Activated CD8-positive, alpha-beta memory T cell treated with anti-CD3 and anti-CD28 coated beads for 36 hours (primary cell): ENCODE measurements around the gene DOP1B. TPM values are rescaled to one million over a fixed set of nuclear protein-coding genes. Genes with fewer than 3 reads are reported as not detected.
"Not testable (repeated sequence)": the region's sequence is repeated elsewhere in the genome, so short reads cannot be mapped to it uniquely, and the experiment has no call there.

ENCODE experiments used
- CTCF ChIA-PET: fragments of 350-600 bp; sonication (Branson Sonifier 250); formaldehyde crosslinking; loops from one replicate; lab custom pipeline; 2021; ENCODE audit warnings: antibody characterized with exemption; lab: Charles Lee
- POLR2A ChIA-PET: fragments of 350-600 bp; sonication (Branson Sonifier 250); formaldehyde crosslinking; loops from one replicate; lab custom pipeline; 2021; ENCODE audit warnings: antibody characterized with exemption; lab: Charles Lee
- total RNA-seq, 2 experiments: library from RNA; stranded (reverse); gene quantifications; one replicate each; pipeline ENCODE4 v1.2.3, GENCODE V29; 2021

DOP1B gene
- total RNA-seq, 2 experiments from 2014 or later: 13.6 to 16.4 TPM

DNA sequence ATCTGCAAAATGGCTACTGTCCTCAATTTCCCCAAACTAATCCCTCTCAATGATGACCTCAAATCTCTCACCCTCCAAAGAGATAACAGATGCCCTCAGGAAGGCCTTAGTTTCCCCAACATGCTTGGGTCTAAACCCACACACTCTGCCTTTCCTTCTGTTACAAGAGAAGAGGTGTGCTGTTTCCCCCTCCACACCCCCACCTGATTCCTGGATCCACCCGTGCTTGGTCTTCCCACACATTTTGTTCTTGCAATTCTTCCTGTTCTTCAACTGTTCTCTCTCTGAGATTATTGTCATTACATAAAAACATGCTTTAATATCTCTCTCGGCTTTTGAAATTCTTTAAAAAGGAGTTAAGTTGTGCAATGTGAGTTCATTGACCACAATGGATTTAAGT lies 27.4 kb upstream of the DOP1B start:
- POLR2A ChIA-PET: no interaction called here
- CTCF ChIA-PET: interaction anchor here (1.0 kb wide), 1 partner anchor 13 kb away, joined by 3 read pairs; no protein-coding TSS in a partner anchor

DNA sequence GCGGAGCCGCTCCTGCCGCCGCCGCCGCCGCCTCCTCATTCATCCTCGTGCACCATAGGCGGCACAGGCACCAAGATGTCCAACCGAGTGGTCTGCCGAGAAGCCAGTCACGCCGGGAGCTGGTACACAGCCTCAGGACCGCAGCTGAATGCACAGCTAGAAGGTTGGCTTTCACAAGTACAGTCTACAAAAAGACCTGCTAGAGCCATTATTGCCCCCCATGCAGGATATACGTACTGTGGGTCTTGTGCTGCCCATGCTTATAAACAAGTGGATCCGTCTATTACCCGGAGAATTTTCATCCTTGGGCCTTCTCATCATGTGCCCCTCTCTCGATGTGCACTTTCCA lies 26.2 kb upstream of the DOP1B start:
- CTCF ChIA-PET, POLR2A ChIA-PET: not testable (repeated sequence)

DNA sequence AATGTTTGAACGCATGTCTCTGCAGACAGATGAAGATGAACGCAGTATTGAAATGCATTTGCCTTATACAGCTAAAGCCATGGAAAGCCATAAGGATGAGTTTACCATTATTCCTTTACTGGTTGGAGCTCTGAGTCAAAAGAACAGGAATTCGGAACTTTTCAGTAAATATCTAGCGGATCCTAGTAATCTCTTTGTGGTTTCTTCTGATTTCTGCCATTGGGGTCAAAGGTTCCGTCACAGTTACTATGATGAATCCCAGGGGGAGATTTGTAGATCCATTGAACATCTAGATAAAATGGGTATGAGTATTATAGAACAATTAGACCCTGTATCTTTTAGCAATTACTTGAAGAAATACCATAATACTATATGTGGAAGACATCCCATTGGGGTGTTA lies 25.8 kb upstream of the DOP1B start:
- POLR2A ChIA-PET: not testable (repeated sequence)

DNA sequence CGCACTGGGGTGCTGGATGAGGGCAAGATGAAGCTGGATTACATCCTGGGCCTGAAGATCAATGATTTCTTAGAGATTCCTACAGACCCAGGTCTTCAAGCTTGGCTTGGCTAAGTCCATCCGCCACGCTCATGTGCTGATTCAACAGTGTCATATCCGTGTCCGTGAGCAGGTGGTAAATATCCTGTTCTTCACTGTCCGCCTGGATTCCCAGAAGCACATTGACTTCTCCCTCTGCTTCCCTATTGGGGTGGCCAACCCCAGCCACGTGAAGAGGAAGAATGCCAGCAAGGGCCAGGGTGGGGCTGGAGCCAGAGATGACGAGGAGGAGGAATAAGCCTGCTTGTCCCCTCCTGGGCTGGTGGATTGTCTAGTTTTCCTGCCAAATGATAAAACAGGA lies 23.9 kb upstream of the DOP1B start:
- ChIA-PET CTCF (no interaction called here), POLR2A (no interaction called here)

More for the DNA sequence above, 25.8 kb upstream of the DOP1B start:
- CTCF ChIA-PET: not testable (repeated sequence)

DNA sequence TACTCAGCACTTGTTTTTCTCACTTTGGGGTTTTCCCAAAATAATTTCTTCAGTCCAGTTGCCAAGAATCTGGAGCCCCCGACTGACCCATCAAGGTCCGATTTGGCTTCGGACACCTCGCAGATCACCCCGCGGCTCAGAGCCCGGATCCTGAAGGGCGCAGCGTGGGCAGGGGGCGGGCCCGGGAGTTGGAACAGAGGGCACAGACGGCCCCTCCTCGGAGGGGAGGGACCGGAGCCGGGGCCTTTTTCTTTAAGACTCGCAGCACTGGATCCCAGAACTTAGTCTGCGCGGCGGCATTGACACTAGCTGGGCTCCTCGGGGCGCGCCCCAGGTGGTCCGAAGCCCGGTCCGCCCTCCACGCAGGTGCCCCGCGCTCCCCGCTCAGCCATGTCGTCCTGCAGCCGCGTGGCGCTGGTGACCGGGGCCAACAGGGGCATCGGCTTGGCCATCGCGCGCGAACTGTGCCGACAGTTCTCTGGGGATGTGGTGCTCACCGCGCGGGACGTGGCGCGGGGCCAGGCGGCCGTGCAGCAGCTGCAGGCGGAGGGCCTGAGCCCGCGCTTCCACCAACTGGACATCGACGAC lies 21.7 kb upstream of the DOP1B start, which contains the start of gene CBR3:
CBR3 (plus strand) TSS at position 277 of the 588 bp plus-strand sequence; CDS start at position 391, 114 bp downstream.
- ChIA-PET CTCF (interaction anchor here (1.2 to 1.5 kb wide), 2 partner anchors 9 to 196 kb away, joined by 4 to 6 read pairs; no protein-coding TSS in a partner anchor), POLR2A (interaction anchor here (1.4 kb wide), 1 partner anchor 15 kb away, joined by 4 read pairs; no protein-coding TSS in a partner anchor)

DNA sequence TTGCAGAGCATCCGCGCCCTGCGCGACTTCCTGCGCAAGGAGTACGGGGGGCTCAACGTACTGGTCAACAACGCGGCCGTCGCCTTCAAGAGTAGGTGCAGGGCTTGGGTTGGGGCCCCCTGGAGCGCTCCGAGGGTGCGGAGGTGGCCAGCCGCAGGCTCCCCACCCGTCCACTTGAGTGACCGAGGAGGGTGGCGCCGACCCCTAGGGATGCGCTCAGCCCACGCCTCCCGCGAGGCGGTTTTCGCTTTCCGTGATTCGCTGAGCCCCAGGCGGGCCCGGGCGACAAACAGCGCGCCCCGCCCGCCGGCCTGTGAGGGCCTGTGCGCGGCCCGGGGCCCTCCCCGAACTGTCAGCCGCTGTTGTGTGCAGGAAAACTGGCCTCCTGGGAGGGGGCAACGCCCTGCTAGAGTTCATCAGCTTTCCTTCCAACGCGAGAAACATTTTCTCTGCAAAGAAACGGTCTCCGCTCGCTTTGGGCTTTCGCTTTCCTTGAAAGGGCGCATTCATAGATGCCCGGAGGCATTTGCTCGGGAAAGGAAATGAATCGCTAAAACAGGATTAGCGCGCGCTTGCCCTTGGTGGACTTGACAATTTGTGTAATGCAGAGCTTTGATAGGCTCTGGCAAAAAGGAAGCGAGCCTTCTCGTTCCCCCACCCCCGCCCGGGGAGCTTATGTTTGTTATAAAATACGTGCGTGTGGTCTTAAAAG lies 21.1 kb upstream of the DOP1B start:
- ChIA-PET CTCF (interaction anchor here (1.2 to 1.5 kb wide), 2 partner anchors 10 to 195 kb away, joined by 4 to 6 read pairs; no protein-coding TSS in a partner anchor), POLR2A (interaction anchor here (1.4 kb wide), 1 partner anchor 14 kb away, joined by 4 read pairs; no protein-coding TSS in a partner anchor)

DNA sequence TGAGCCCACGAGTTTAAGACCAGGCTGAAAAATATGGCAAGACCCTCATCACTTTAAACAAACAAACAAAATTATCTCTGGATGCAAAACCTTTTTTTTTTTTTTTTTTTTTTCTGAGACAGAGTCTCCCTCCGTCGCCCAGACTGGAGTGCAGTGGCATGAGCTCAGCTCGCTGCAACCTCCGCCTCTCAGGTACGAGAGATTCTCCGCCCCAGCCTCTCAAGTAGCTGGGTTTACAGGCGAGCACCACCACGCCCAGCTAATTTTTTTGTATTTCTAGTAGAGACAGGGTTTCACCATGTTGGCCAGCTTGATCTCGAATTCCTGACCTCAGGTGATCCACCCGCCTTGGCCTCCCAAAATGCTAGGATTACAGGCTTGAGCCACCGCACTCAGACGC lies 16.8 kb upstream of the DOP1B start:
- CTCF ChIA-PET: interaction anchor here (0.8 kb wide), 2 partner anchors 10 to 71 kb away, joined by 3 to 4 read pairs; no protein-coding TSS in a partner anchor

DNA sequence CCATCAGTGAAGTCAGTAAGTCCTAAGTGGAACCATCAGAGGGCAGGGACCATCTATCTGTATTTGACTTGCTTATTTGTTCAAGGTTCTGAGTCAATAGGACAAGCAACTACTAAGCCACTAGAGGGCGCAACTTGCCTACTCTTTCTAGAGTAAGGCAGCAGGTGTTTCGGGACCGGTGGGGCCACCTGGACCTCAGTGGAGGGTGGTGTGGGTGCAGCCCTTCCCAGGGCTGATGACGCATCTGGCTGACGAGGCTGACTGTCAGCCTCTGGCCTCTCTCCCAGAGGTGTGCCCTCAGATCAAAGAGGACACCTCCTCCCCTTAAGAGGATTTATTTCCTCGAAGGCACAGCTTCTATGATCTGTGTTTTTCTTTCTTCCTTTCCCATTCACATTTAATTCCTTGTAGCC lies 15.1 kb upstream of the DOP1B start:
- ChIA-PET CTCF (interaction anchor here (0.5 to 2.0 kb wide), 8 partner anchors 8 to 238 kb away, joined by 3 to 8 read pairs (median 4); no protein-coding TSS in a partner anchor), POLR2A (no interaction called here)

More for the DNA sequence above, 16.8 kb upstream of the DOP1B start:
- POLR2A ChIA-PET: not testable (repeated sequence)

DNA sequence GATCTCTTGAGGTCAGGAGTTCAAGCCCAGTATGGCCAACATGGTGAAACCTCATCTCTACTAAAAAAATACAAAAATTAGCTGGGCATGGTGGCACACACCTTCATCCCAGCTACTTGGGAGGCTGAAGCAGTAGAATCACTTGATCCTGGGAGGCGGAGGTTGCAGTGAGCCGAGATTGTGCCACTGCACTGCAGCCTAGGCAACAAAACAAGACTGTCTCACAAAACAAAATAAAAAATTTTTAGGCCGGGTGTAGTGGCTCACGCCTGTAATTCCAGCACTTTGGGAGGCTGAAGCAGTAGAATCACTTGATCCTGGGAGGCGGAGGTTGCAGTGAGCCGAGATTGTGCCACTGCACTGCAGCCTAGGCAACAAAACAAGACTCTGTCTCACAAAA lies 12.4 kb upstream of the DOP1B start:
- POLR2A ChIA-PET: not testable (repeated sequence)
- CTCF ChIA-PET: interaction anchor here (1.2 kb wide), 1 partner anchor 66 kb away, joined by 3 read pairs; no protein-coding TSS in a partner anchor

DNA sequence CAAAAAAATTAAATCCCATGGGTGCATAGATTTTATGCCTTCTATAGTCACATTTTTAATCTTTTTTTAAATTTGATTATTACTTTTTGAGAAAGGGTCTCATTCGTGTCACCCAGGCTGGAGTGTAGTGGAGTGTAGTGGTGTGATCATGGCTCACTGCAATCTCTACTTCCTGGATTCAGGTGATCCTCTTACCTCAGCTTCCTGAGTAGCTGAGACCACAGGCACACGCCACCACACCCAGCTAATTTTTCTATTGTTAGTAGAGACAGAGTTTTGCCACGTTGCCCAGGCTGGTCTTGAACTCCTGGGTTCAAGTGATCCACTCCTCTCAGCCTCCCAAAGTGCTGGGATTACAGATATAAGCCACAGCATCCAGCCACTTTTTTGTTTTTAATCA lies 11.4 kb upstream of the DOP1B start:
- CTCF ChIA-PET: interaction anchor here (0.7 kb wide), 1 partner anchor 728 kb away, joined by 8 read pairs; no protein-coding TSS in a partner anchor
- POLR2A ChIA-PET: no interaction called here

DNA sequence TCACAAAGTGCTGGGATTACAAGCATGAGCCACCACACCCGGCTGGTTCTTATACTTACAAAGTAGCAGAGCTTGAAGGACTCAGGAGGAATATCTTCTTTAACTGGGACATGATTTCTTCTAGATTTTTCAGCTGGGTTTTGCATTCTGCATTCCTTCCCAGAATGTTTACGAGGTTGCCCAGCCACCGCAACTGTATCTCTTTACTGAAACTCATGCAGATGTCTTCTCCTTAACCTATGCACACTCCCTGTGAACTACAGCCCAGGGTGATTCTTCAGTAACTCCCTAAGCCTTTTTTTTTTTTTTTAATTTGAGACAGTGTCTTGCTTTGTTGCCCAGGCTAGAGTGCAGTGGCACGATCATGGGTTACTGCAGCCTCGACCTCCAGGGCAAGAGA lies 8.7 kb upstream of the DOP1B start:
- ChIA-PET POLR2A (no interaction called here), CTCF (no interaction called here)

DNA sequence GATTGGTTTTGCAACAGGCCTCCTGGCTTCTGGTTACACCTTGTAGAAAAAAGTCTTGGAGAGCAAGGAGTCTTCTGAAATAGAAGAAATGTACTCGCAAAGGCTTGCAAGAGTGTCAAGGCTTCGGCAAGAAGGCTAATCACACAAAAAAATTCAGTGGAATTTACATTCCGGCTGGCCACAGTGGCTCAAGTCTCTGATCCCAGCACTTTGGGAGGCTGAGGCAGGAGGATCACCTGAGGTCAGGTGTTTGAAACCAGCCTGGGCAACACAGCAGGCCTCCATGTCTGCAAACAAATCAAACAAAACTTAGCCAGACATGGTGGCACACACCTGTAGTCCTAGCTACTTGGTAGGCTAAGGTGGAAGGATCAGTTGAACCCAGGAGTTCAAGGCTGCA lies 7.7 kb upstream of the DOP1B start:
- CTCF ChIA-PET: interaction anchor here (0.6 to 1.8 kb wide), 4 partner anchors 7 to 248 kb away, joined by 3 to 8 read pairs (median 5); no protein-coding TSS in a partner anchor
- POLR2A ChIA-PET: no interaction called here

DNA sequence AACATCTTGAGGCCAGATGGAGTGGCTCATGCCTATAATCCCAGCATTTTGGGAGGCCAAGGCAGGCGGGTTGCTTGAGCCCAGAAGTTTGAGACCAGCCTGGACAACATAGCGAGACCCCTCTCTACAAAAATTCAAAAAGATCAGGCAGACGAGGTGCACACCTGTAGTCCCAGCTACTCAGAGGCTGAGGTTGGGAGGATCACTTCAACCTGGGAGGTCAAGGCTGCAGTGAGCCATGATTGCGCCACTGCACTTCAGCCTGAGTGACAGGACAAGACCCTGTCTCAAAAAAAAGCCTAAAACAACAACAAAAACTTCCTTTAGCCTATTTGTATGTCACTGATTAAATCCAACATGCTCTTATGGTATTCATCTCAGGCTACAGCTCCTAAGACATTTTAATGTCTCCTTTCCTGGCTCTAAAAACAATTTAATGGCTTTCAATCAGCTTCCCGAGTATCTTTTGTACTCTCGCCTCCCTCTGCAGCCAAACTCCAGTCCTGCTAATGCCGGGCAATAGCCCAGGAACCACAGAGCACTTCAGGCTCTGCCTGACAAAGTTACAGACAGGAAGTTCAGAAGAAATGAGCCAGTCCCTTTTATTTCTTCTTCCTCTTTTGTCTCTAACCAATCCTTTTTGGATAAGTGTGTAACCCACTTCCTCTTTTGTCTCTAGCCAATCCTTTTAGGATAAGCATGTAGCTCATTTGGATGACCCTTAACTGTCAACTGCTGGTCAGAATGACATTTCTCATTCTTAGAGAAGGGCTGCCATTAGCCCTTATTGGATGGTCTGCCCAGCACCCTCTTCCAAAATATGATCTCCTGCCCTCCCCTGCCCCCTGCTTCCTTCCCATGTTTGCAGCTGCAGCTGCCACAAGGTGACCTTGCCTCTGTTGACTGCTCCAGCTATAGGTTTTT lies 6.6 kb upstream of the DOP1B start:
- CTCF ChIA-PET: interaction anchor here (0.7 to 1.8 kb wide), 5 partner anchors 9 to 60 kb away, joined by 3 to 8 read pairs (median 4); no protein-coding TSS in a partner anchor
- POLR2A ChIA-PET: interaction anchor here (0.7 kb wide), 1 partner anchor 15 kb away, joined by 4 read pairs; the partner anchor contains the start of gene CBR3

DNA sequence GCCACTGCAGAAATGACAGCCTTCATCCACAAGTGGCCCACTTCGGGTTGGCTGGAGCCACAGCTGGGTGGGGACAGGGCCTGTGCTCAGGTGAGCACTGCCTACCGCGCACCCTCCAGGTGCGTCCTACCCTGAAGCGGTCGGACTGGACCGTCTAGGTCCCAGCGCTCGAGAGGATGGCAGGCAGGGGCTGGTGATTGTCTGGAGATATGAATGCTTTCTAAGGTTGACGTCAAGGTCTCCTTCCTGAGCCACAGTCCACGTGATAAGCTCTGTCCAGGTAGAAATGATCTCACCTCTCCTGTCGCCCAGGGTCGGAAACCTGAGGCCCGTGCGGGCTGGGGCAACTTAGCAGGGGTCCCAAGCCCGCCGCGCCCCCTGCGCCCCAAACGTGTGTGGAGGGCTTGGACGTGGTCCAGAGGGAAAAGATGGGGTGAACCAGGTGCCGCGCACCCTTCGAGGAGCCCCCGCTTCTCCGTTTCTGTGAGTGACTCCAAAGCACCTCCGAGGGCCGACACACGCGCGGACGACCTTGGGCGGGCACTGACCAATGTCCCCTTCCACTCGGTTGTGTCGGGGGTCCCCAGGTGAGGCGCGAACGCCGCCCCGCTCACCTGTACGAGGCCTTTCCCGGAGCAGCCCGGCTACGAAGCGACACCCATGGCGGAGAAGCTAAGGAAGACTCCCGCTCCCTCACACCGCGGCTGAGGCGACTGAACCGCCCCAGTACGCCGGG lies 853 bp upstream of the DOP1B start:
- CTCF ChIA-PET: interaction anchor here (1.0 to 1.4 kb wide), 2 partner anchors 47 to 164 kb away, joined by 3 to 4 read pairs; partner anchors contain the start of gene MORC3
- POLR2A ChIA-PET: interaction anchor here (0.6 to 1.0 kb wide), 4 partner anchors 18 to 164 kb away, joined by 3 to 5 read pairs (median 3); partner anchors contain the start of gene MORC3

DNA sequence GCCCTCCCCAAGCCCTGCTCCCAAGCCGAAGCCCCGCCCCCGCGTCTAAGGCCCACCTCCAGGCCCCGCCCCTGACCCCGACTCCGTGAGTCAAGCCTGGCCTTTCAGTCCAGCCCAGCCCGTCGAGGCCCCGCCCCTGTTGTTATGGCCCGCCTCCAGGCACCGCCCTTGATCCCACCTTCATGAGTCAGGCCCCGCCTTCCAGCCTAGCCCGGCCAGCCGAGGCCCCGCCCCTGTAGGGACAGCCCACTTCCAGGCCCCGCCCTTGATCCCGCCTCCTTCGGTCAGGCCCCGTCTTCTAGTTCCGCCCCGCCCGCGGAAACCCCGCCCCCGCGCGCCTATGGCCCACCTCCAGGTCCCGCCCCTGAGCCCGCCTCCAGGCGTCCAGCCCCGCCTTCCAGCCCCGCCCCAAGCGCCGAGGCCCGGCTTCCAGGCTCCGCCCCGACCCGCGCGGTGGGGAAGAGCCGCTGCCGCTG lies 247 bp upstream of the DOP1B start:
- ChIA-PET POLR2A (interaction anchor here (0.7 to 1.0 kb wide), 3 partner anchors 17 to 165 kb away, joined by 3 to 5 read pairs (median 3); partner anchors contain the start of gene MORC3), CTCF (interaction anchor here (0.6 to 1.4 kb wide), 3 partner anchors 46 to 1641 kb away, joined by 3 to 5 read pairs (median 4); partner anchors contain the start of gene MORC3)

DNA sequence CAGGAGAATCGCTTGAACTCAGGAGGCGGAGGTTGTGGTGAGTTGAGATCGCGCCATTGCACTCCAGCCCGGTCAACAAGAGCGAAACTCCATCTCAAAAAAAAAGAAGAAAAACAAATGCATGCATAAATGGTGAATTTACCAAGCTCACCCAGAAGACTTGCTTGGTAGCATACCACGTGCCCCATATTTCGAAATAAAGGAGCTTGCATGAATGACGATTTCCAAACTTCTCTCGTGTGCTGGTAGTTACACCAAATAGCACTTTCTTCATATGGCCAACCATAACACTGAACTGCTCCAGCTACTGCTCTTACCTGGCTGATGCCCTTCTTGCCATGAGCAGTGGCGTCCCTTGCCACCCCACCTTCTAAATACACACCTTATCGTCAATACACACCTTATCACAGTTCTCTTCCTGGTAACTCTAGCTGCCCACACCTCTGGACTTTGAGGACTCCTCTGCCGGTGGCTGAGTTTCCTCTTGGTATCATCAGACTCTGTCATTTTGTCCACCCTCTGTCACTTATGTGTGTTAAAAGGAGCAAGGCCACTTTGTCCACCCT lies 2.8 kb downstream of the DOP1B start:
- ChIA-PET CTCF (no interaction called here), POLR2A (no interaction called here)

DNA sequence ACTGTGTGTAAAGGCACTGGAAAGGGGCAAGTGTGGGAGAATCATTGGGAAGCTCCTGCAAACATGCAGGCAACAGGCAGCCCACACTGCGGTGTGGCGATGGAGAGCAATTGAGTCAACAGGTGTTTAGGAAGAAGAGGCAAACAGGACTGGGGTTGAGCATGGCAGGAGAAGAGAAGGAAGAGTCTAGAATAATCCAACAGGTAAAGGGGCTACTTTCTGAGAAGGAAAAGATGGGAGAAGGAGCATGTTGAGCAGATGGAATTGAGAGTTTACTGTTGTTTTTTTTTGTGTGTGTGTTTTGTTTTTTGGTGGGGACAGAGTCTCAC lies 4.2 kb downstream of the DOP1B start:
- ChIA-PET CTCF (no interaction called here), POLR2A (interaction anchor here (0.8 kb wide), 1 partner anchor 13 kb away, joined by 10 read pairs; no protein-coding TSS in a partner anchor)
